ENCODE measurements around the gene CAMK1D.
A peak's percentile ranks its signal among the peaks of the same experiment; 100 is the strongest.

CAMK1D gene

DNA sequence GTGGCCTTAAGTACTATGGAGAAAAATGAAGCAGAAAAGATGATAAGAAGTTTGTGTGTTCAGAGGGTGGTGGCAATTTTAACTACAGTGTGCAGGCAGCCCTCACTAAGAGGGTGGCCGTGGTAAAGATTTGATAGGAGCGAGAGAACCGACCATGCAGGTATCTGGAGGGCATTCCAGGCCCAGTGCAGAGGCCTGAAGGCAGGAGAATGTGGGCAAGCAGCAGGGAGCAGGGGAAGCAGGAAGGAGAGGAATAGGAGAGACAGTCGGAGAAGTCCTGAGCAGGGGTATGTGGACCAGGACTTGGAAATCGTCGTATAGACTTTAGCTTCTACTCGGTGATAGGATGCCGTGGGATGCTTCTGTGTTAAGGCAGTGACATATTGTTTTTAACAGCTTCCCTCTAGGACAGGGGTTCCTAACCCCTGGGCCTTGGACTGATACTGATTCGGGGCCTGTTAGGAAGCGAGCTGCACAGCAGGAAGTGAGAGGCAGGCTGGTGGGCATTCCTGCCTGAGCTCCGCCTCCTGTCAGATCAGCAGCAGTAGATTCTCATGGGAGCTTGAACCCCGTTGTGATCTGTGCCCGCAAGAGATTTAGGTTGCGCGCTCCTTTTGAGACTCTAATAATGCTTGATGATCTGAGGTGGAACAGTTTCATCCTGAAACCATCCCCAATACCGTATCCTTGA is 425.0 kb downstream of the CAMK1D start:
- no peak for DNase-seq

DNA sequence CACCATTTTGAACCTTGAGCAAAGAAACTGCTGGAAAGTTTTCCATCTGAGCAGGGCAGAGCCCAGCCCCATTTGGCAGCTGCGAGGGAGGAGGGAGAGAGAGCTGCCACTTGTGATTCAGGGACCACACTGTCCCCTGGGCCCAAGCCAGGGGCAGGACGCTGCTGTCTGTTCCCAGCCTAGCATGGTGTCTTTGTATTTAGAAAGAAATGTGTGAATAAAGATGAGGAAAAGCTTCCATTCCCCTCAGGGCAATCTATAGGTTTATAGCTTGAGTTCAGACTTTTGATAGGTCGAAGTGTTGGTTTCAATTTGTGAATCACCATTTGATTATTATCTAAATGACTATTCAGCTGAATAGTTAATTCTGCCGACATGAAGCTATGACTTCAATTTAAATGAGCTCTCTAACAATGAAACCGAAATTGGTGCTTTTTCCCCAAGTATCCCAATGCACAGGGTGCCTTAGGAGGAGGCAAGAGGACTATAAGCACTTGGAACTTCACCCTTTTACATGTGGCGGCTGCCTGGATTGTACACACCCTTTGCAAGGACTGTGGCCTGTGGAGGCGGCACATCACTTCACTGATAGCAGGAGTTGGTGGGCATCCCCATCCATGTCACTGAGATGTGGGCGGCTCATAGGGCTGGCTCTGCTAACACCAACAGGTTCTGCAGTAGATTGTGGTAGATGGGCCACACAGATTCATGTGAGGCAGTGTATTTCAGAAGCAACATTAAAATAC is 428.7 kb downstream of the CAMK1D start:
- DNase-seq, result no peak

DNA sequence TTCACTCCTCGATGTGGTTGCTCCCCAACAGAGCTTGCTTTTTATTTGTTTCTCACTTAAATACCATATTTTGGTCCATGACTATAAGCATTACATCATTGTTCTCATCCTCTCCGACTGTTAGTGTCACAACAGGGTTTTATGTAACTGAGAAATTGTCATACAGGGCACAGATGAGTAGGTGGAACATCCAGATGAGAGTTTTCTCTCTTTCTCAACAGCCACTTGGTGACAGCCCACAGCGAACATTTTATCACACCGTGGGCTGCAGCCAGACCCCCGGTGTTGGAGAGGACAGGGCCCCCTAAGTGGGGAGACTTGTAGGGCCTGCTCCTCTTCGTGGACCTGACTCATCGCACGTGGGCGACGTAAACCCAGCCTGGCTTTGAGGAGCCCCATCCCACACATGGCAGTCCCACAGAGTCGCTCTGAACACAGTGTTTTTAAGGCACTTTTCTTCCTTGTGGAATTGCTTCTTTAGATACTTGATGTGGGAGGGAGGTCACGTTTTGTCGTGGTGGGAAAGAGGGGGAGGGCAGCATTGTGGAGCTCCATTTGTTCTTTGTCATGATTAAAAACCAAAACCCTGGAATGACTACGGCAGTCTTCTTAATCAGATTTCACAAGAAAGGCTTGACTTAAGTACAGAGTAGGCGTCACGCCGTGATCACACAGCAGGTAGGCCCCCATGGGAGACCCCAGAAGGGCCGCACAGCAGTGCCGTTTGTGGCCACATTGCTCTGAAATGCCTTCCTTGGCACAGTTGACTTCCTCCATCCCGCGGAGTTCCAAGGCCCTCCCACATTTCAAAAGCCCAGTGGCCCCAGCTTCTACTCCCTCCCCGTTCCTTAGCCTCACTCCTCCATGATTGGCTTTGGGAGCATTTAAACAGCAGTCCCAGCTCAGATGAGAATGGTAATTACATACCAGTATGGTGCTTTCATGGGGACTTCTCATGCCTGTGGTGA is 431.6 kb downstream of the CAMK1D start:
- DNase-seq, result no peak

DNA sequence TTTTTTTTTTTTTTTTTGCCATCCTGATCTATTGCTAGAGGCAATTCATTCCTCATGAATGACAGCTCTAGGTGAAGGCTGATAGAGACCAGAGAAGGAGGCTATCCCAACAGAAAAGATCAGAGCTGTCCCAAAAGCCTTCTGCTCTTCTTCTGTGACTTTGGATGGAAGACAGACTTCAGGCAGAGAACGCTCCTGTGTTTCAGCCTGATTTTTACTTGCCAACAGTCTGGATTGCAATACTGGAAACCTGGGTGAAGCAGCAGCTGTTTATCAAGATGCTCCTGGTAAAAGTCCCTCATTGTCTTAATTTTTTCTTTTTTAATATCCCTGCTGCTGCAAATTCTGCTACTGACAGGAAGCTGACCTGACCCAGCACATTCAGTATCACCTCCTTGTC is 432.6 kb downstream of the CAMK1D start:
- DNase-seq, result no peak

DNA sequence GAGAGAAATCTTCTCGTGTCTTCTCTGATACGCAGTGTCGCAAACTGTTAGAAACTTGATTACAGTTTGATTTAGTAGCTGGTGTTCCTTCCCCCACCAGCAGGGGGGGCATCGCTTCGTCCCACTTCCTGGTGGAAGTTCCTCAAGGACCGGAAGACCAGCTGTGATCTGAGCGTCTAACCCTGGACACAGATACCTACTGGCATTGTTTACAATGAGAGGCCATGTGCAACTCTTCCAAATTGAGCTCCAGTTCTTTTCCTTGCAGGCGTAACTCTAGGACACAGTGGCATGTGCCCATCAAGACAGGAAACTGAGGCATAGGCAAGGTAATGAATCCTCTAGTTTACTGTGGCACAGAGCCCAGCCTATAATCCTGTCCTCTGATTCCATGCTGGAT is 433.2 kb downstream of the CAMK1D start:
- DNase-seq, result peak; percentile 63

DNA sequence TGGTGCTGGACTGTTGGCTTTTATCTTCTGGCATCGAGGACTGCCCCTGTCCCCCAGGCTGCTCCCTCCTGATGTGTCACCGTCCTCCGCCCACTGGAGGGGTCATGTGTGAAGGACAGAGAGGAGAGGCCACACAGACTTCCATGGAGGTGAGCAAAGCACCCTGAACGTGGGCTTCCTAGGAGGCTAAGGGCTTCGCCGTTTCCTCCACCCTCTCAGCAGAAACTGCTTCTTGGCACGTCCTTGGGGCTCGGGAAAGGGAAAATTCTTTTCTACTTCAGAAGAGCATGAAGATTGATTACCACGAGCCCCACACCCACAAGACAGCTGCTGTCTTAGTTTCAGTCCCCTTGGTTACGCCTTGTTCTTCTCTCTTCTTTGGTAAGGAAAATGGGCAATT is 433.9 kb downstream of the CAMK1D start:
- DNase-seq, result no peak

DNA sequence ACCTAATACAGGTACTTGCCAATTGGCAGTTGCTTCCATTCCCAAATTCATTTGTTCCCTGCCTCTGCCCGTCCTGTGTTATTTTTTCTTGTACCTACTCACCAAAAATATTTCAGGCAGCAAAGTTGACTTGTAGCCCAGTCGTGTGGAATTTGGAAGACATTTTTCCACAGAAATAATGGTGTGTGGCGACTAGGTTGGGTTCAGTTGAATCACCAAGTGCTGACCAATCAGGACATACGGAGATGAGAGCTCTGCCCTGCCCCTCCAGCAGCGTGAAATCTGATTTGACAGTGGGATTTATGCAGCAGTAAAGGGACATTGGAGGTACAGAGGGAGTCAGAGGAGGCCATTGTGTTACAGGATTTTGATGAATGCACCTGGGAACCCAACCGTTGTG is 435.3 kb downstream of the CAMK1D start:
- no peak for DNase-seq

DNA sequence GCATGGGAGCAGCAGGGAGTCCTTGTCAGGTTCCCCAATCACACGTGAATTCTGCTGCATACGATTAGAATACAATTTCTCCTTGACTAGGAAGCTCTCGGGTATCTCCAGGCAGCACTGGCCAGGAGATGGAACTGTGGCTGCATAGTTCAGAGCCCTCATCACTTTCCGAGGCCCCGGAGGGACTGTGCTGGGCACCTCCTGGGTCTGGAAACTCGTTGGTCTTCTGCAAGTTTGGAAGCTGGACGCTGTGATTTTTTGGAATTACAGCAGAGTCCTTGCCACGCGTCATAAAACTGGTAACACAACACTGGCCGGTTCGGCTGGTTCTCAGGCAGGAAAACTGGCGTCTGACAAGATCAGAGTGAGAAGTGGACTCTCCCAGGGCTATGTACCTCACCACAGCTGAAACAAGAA is 436.1 kb downstream of the CAMK1D start:
- no peak for DNase-seq

DNA sequence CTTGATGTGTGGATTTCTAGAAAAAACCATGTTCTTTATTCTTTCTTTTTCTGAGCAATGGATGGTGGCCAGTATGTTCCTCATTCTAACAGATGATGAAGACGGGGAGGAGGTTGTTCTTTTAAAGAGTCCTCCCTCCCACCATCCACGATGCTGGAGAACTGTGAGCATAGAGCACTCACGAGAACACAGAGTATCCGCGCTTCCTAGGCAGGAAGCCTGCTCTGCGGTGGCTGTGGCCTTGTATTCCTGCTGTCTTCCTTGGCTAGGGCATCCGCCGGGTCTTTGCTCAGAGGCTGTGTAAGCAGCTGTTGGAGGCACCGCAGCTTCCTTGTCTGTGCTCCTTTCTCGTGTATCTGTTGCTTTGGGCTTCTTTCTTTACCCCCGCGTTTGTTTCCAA is 437.9 kb downstream of the CAMK1D start:
- no peak for DNase-seq

DNA sequence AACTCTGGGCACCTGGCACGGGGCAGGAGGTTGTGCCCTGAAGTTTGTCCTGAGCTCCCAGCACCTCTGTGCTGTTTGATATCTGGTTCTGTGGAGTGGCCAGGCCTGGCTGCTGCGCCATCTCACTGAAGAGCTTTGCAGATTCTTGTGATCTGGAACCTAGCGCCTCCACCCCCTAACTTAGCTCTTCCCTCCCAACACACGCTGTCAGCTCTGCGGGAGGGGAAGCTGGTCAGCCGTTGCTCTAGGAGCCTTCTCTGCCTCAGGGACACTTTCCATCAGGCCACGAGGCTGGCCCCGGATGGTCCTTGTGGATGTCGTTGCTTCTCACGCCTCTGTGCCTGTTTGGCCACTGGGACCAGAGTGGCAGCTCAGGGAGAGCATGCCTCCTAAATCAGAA is 438.9 kb downstream of the CAMK1D start:
- DNase-seq, result no peak

DNA sequence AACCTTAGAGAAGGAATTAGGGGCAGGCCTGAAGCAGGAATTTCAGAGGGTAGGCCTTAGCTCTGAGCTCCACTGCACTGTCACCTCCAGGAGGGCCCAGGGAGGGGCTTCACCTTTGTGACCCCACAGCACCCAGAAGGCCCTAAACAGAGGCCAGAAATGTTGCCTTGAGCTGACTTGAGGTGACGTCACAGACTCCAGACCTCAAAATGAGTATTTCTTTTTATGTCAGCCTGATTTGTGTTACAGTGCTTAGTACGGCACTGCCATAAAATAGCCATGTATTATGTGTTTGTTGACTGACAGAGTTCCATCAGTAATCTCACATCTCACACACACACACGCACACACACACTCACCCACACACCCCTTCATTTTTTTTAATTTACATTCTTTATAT is 440.9 kb downstream of the CAMK1D start:
- DNase-seq, result no peak

DNA sequence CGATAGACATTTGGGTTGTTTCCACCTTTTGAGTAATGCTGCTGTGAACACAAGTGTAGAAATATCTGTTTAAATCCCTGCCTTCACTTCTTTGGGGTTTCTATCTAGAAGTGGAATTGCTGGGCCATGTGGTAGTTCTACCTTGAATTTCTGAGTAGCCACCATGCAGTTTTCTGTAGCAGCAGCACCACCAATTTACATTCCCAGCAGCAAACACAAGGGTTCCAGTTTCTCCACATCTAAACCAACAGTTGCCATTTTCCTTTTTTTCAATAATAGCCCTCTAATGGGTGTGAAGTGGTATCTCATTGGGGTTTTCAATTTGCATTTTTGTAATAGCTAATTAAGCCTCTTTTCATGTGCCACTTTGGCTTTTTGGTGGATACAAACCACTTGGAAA is 442.4 kb downstream of the CAMK1D start:
- no peak for DNase-seq

DNA sequence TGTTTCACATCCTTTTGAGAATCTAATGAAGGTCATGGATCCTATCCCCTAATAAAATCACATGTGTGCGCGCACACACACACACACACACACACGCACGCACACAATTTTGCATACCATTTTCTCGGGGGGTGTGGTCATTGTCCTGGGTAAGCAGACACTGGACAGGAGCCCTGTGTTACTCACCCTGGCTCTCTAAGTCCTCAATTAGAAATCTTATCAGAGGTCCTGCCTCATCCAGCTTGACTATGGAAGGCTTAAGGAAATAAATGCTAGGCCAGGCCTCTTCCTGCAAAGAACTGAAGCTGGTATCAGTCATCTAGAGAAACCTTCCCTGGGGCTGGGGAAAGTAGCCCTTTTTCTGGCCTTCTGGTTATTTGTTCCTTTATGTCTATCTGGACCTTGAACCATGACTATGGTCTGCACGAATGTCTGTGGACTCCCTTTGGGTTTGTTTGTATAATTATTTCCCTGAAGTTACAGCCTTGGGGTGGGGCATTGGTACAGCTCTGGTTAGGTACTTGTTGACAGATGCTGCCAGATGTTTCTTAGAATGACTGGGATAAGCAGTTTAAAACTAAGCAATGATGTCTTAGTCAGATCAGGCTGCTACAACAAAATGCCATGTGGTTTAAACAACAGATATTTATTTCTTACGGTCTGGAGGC is 443.7 kb downstream of the CAMK1D start:
- no peak for DNase-seq

DNA sequence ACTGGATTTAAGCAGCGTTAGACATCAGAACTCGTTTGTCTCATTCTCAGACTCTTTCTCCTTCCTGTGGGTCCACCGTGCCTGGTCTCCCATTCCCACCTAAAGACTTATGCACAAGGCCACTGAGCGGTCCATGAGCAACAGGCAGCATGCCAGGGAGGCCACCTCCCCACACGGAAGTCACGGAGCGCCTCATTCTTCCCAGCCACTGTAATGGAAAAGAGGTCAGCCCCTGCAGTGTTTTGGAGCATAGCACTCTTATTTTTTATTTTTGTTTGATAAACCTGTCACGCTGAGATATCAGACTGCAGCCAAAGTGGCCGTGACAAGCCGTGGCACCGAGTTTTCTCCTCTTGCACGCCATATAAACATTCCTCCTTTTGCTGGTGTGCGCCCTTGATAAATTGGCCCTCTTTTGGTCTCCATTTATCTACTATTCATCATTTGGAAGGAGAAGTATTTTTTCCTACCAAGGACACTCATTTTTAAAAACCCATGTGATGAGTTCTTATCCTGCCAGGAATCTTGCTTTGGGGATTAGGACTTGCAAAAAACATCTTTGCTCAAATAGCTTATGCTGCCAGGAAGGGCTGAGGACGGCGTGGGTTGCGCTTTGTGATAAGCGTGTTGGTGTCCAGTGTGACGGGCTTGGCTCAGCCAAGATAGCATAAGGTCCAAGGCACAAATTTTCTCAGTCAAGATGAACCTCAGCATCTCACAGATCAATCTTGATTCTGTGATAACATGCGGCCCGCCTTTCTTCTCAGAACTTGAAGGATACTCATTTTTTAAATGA is 446.2 kb downstream of the CAMK1D start:
- DNase-seq, result no peak

DNA sequence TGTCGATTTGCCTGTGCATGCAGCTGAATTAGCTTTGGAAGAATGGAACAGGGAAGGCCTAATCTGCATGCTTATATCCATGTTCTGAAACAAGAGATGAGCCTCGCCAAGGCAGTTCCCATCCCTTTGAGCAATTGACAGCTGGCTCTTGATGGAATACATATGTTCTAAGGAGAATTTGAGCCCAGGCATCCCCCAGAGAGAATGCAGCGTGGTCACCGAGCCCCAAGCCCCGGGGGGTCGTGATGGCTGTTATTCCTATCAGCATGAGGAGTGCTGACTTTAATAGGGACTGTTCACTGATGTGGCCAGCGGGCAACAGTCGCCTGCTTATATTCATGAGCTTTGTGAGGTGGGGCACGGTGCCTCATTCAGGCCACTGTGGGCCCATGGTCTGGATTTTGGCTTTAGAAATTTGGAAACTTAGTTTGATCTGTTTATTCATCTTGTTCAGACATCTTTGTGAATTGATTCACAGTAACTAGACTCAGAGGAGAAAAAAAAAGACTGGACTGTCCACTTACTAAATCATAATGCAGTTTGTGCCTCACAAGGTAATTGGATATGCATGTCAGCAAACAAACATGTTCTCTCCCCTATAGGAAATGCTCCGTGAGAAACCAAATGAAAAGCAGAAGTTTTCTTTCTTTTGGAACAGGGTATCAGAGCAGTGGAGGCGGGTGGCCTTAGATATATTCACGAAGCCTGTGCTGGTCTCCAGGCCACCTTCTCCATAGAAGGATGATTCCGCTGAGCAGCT is 447.2 kb downstream of the CAMK1D start:
- no peak for DNase-seq

DNA sequence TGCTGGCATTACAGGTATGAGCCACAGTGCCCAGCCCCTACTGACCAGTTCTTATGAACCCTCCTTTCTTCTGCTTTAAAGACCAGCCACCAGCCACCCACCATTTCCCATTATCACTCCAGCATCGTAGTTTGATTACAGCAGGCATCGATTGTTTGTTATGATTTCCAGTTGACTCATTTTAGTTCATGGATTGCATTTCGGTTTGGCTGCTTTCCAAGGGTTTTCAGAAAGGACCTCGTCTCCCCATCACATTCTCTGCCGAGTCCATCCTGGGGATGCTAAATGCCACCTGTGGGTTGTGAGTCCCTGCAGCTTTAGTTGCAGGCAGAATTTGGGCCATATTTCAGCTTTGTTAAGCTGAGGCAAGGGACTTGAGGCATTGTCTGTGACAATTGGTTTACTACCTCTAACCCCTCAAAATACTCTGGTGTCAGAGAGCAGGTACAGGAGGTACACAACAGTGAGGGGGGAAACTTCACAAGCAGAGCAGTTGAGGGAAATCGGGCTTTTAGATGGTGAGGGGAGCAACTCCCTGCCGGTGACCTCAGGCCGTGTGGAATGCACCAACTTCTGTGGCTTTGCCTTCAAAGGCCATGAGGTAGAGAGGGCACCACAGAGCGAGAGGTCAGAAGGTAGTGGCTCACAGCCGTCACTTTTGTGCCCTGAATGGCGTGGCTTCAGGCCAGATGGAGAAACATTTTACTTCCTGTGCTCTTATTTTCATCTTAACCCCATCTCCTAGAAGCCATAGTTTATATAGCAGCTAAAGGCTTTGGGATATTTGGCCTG is 448.3 kb downstream of the CAMK1D start:
- DNase-seq, result no peak

DNA sequence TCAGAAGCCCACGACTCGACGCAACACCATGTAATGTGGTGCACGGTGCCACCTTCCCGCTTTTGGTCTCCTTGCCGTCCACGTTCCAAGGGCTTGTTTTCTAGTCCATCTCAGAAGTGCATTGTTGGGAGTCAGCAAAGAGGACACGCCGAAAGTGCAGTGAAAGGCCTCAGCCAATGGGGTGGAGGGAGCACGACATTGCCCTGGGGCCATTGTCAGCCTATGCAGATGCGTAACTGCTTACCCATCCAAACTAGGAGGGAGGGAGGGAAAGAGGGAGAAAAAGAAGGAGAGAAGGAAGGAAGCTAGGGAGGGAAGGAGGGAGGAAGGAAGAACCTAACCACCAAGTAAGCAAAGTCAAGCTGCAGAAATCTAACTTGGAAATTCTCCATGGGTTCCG is 449.8 kb downstream of the CAMK1D start:
- DNase-seq, result no peak

DNA sequence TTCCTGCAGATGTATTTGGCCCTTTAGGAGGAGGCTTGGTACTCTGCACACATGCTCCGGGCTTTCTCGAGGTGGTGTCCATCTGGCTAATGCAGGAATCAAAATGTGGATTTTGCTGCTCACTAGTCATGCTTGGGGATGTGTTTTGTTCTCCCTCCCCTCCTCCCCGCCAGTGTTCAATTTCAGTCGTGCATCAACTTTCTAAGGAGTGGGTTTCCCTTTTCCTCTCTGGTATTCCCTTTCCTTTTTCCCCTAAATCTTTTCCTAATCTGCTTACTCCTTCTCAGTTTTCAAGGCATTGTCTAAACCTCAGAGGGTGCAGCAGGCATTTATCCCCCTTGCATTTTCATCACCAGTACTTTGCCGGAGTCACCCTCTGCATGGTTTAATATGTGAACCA is 450.4 kb downstream of the CAMK1D start:
- no peak for DNase-seq

DNA sequence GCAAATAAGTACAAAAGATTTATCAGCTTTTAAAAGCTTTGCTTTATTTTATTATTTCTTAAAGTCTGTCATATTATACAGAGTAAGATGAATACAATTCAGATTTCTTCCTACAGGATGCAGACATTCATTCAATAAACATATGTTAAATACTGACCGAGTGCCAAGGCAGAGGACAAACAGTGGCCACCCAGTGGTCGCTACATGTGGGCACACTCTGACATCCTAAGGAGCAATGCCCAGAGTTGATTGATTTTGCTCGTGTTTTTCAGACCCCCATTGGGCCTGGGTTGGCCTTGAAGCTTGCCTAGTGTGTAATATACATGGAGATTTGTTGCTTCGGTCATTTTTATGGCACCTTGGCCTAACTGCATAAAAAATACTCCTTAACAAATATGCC is 451.0 kb downstream of the CAMK1D start:
- no peak for DNase-seq
